ENCODE results near the gene ZBTB20.
"Not testable (repeated sequence)": the region's sequence is repeated elsewhere in the genome, so short reads cannot be mapped to it uniquely, and the experiment has no call there.

Gene ZBTB20

DNA sequence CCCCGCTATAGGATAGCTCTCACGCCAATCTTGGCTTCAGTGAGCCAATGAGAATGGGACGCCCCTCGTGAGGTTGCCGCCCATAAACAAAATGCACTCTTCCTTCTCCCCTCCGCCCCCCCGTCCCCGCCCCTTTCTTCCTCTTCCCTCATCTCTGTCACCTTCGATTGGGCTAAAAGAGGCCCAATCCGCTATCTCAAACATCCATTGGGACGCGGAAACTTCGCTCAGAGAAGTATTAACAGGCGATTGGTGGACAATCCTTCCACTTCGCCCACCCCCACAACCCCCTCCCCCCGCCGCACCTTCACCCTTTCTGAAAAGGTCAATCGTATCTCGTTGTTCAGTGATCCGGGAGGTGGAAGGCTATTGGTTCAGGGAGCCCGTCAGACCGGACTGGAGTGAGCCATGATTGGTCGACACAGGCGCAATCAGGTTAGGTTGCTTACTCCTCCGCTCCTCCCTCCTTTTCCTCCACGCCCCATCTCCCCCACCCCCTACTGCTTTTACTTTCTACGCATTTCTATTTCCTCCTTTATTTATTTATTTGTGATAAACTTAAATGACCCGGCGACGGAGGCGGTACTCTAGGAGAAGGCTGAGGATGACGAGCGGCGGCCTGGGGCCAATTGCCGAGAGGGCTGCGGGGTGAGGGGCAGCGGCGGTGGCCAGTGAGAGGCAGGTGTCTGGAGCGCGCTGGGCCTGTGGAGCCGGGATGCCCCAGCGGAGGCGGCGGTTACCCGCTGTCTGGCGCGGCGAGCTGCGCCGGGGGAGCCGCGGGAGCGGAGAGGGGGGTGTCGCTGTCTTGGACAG is 447 bp upstream of the ZBTB20 start:
- peak; percentile 91 for DNase-seq (ENCODE audit: low read depth)

DNA sequence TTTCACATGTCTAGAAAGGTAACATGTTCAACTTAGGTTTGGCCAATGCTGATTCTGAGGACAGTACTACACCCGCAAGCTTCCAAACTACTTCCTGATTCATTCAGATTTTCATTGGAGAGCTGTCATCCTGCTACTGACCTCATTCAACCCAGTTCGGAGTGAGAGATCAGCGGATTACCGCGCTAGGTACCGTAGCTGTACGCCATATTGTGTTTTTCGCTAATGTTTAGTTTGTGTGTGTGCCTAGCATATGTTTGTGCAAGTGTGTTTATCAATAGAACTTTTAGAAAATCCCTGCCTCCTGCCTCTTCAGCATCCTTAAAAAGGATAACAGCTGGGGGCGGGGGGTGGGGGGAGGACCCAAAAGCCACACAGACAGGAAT is 1.1 kb downstream of the ZBTB20 start:
- DNase-seq (ENCODE audit: low read depth) = no peak

DNA sequence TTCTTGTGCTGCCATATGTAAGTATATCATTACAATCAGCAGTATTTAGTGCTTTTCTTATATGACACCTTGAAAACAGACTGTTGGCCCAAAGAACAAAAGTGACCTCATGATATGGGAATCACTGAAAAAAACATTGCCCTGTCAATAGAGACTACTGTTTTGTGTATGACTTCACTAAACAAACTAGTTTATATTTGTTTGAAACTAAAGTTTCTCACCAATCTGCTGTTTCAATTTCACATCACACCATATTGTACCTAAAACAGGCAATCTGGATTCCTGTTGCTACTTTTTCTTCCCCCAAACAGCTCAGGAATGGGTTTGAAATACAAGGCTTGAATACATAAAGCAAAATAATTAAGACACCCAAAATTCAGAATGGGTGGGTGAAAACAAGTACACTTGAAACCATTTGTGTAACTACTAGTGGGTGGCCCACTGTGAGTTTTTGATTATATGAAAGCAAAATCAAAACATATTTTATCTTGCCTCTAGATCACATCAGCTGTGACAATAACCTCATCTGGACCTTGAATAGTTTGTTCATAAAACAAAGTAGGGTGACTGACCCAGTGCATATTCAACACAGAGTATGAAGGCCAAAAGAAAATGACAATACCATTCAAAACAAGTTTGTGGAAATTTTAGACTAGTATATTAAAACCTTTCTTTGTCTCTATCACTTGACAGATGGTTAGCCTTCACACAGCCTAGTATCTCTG is 5.9 kb downstream of the ZBTB20 start:
- no peak for DNase-seq (ENCODE audit: low read depth)

DNA sequence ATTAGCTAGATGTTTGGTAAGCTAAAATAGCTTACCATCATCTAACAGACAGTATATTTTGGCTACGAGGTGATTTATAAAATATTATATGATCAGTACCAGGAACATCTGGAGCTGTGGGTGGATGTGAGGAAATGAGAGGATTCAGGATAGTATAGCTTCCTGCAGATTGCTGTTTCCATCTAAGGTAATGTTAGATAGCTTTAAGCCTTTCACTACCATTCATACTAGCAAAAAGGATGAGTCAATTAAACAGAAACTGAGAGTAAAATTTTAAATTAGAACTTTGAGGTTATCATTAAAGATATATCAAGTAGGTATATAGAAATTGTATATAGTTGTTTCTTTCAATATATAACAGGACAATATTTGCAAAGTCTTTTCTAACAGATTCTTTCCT is 8.0 kb downstream of the ZBTB20 start:
- DNase-seq (ENCODE audit: low read depth) = no peak

- DNase-seq (ENCODE audit: low read depth) = no peak
Measured at GRCh38 chr3:115134648-115135347, 12.3 kb downstream of the ZBTB20 start.

DNA sequence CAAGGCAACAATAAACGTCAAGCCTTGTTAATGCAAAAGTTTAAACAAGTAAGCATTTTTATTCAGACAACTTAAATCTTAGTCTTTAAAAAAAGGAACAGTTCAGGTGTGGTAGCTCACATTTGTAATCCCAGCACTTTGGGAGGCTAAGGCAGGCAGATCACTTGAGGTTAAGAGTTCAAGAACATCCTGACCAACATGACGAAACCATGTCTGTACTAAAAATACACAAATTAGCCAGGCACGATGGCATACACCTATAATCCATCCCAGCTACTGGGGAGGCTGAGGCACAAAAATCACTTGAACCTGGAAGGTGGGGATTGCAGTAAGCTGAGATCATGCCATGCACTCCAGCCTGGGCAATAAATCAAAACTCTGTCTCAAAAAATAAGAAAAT is 19.9 kb downstream of the ZBTB20 start:
- no peak for DNase-seq (ENCODE audit: low read depth)

DNA sequence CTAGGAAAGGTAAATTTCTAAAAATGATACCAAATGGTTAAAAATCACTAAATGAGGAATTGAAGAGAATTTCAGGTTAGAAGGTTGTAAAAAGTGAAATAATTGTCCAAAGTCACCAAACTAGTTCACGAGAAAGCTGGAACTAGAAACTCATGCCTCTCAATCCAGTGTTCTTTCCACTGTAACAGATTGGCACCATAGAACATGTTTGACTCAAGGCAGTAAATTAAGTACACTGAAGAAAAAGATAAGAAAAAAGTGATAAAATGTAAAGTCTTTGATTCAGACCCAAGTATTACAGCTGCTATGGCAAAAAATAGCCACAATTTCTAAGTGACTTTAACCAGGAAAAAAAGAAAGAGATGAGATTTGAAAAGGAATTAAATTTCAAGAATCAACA is 26.5 kb downstream of the ZBTB20 start:
- no peak for DNase-seq (ENCODE audit: low read depth)

DNA sequence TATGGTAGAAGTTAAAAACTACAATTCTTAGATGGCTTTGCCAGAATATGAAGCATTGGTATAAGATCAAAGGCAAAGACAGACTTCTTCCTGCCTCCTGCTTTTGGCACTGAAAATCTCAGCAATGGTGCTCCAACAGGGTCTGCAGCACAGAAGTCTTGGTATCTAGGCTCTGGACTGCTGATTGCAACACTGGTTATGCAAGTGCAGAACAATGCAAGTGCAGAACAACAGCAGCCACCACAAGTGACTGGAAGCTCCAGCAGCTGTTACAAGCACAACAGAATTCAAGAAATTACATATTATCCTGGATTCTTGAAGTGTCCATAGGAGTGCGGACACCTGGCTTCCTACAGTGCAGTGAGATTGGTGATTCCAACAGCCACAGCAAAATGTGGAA is 33.7 kb downstream of the ZBTB20 start:
- no peak for DNase-seq (ENCODE audit: low read depth)

- no peak for DNase-seq (ENCODE audit: low read depth)
Measured at GRCh38 chr3:115111632-115112031, 35.5 kb downstream of the ZBTB20 start.

DNA sequence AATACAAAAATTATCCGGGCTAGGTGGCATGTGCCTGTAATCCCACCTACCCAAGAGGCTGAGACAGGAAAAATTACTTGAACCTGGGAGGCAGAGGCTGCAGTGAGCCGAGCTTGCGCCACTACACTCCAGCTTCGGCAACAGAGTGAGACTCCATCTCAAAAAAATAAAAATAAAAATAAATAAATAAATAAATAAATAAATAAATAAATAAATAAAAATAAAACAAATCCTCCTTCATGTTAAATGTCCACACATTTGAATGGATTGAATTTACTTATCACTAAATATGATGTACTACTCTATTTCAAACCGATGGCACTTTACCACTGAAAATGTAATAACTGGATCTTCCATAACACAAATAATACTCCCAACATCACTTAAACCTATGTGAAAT is 36.3 kb downstream of the ZBTB20 start:
- no peak for DNase-seq (ENCODE audit: low read depth)

- not testable (repeated sequence) for DNase-seq (ENCODE audit: low read depth)
Measured at GRCh38 chr3:115110066-115110465, 37.0 kb downstream of the ZBTB20 start.

GRCh38 chr3:115108614-115109013 is 38.5 kb downstream of the ZBTB20 start:
- no peak for DNase-seq (ENCODE audit: low read depth)

DNA sequence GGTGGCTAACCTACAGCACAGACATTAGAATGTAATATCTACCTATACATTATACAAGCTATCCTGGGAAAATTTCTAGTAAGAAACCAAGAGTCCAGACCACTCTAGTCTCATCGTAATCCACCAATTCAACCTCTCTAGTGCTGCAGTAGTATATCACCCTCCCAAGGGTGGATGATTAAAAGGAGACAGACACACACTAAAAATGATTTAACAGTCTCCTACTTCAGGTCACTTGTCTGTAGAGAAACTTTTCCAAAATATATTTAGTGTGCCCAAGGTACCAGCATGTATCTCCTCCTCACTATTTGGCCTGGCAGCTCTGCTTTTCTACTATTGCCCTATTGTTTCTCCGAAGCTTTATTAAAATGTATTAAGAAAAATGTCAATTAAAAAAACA is 45.0 kb downstream of the ZBTB20 start:
- no peak for DNase-seq (ENCODE audit: low read depth)

- DNase-seq (ENCODE audit: low read depth) = no peak
Measured at GRCh38 chr3:115100806-115101205, 46.3 kb downstream of the ZBTB20 start.

GRCh38 chr3:115099986-115100571 is 47.0 kb downstream of the ZBTB20 start:
- no peak for DNase-seq (ENCODE audit: low read depth)

DNA sequence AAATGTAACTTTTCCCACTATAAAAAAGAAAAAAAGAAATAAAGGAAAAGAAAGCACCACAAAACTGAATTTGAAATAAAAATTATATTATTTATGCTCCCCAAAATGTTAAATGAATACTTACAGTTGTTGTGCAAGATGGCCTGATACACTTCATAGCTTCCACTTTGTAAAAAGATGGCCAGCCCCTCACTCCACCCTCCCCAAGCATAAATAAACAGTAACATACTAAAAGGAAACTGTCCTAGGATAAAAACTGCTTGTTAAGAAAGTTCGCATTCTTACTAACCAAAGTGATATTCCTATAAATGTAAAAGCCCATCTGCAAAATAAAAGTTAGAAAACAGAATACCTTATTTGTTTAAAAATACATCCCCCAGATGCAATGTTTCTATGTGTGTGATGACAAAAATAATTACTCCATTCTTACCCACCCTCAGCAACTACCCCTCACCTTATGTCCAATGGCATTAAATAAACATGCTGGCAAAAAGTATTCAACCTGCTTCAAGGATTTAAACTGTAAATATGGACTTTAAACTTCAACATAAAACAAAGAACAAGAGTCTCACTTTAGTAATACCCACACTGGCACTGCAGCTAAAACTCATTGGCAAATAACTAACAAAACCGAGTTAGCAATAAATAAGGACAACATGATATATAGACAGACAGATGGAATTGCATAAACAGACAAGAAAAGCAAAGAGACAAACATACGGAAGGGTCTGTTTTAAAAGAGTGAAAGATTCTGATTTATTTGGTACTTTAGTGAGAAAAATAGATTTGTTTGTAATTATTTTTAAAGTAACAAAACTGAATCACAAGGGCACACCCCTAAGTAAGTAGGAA is 47.7 kb downstream of the ZBTB20 start:
- no peak for DNase-seq (ENCODE audit: low read depth)

GRCh38 chr3:115098354-115099073 is 48.6 kb downstream of the ZBTB20 start:
- DNase-seq (ENCODE audit: low read depth) = no peak

- no peak for DNase-seq (ENCODE audit: low read depth)
Measured at GRCh38 chr3:115095236-115095635, 51.9 kb downstream of the ZBTB20 start.

DNA sequence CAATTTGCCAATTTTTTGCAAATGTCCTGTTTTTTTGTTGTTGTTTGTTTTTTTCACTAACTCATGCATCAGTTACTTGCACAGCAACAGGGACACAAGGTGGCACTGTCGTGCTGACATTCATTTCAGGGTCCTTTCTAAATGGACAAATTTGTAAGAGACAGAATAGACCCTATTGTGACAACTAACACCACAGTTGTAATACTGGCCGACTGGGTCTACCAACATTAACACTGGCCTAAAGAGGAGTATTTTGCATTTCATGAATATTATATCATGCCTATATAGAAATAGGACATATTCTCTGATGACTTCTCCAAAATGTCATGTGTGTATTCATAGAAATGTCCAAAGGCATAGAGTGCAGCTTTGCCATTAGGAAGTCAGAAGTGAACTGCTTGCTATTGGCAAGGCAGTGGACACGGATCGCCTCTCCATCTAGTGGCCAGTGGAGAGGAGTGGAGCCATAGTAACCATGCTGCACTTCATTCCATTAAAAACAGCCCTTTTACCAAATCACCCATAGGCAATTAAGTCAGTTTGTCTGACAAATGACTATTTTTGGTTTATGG is 54.8 kb downstream of the ZBTB20 start:
- DNase-seq (ENCODE audit: low read depth) = peak; percentile 21

GRCh38 chr3:115090712-115091111 is 56.4 kb downstream of the ZBTB20 start:
- no peak for DNase-seq (ENCODE audit: low read depth)

GRCh38 chr3:115089481-115089880 is 57.6 kb downstream of the ZBTB20 start:
- DNase-seq (ENCODE audit: low read depth) = no peak

All from stimulated activated CD8-positive, alpha-beta memory T cell treated with anti-CD3 and anti-CD28 coated beads, Interleukin-12 subunit alpha, Interleukin-12 subunit beta, amount 100 ng/mL, for 4 hours (primary cell).